GM19035 (cell line): ENCODE results near the gene MTNR1A.

Experiments
- ATAC-seq: cut with Tn5 transposase; IDR thresholded peaks from one replicate; pipeline ENCODE4 v1.9.1; 2021; ENCODE audit not compliant: unreplicated experiment

Gene MTNR1A

DNA sequence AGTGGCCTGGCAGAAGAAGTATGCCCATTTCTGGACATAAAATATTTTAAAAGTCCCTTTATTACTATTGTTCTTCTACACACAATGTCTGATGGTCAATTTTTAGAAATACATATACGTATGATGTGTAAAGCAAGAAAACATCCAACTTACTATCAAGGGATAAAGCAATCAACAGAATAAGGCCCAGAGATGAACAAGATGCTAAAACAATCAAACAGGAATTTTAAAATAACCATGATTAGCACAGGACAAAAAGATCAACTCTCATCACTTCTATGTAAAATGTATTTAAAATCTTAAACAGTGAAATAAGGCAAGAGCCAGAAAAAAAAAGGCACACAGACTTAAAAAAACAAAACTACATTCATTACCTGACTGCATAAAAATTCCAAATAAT is 60.9 kb downstream of the MTNR1A start:
- no peak for ATAC-seq

DNA sequence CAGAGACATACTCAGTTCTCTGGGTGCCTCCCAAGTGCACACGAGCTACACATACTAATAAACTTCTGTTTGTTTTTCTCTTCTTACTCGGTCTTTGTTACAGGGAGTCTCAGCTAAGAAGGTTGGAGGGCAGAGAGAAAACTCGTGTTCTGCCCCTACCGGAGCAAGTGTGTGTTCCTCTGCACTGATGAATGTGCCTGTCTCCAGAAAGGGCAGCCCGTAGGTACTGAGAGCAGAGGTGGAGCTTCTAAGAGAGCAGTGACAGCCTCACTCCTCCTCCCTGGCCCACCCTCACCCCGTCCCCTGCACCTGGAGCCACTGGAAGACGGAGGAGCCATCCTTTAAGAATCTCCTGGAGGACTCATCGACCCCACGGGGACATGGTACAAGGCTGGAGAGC is 67.6 kb downstream of the MTNR1A start:
- no peak for ATAC-seq

GRCh38 chr4:186486172-186486571 is 69.2 kb downstream of the MTNR1A start:
- ATAC-seq = no peak

DNA sequence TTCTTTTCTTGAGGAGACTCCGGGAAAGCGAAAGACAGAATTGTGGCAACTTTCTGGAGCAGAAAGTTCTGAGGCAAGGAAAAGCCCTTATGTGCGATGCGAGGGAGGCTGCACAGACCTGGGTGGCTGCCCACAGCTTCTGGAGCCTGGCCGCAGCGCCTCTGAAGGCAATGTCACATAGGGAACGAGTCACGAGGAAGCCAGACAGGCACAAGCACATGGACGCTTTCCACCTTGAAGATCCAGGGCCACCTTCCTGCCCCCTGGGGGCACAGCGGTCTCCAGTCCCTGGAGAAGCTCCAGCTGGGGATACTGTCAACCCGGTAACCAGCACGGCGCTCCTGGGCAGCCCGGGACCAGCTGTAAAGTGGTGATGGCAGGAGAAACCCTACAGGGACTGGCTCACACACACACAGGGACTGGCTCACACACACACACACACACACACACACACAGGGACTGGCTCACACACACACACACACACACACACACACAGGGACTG is 69.8 kb downstream of the MTNR1A start:
- ATAC-seq = no peak

- no peak for ATAC-seq
Observed at GRCh38 chr4:186485150-186485549, 70.2 kb downstream of the MTNR1A start.

- no peak for ATAC-seq
Observed at GRCh38 chr4:186483656-186484055, 71.7 kb downstream of the MTNR1A start.
